GM10266 (cell line): ENCODE data around the gene GALK1.
A peak's percentile ranks its signal among the peaks of the same experiment; 100 is the strongest.
"Not testable (repeated sequence)": the region's sequence is repeated elsewhere in the genome, so short reads cannot be mapped to it uniquely, and the experiment has no call there.

Experiments
- DNase-seq: peaks from one replicate; pipeline ENCODE4 v3.0.0; 2012; ENCODE audit errors: extremely low spot score
- TF ChIP-seq, protein P1 (sequence below): IDR thresholded peaks from 2 replicates; pipeline ENCODE4 v1.5.1; 2012; ENCODE audit warnings: mild to moderate bottlenecking, low read depth; ENCODE audit not compliant: control insufficient read depth, insufficient read depth; ENCODE audit errors: missing control alignments

Gene GALK1

DNA sequence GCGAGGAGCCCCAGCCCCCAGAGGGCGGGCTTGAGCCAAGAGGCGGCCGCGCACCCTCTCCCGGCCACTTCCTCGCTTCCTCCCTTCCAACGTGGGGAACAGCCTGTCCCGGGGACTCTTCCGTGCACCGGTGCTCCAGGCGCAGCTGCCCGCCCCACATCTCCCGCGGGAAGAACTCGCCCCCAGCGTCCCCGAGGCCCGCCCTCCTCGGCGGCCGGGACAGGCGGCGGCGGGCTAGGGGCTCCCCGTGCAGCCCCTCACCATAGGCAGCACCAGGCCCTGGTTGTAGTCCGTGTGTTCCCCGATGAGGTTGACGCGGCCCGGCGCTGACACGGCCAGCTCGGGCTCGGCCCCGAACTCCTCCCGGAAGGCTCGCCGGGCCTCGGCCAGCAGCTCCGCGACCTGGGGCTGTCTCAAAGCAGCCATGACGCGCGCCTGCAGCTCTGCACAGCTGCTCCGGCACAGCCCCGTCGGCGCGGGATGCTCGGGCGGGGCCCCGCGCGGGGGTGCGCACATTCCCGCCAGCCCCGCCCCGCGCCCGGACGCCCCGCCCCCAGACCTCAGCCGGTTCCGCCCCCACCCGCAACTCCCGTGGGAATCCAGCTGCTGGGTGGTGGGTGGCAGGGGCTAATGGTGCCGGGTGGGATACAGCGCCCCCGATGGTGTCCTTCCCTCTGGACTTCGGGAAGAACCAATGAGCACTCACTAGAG lies at the start of gene GALK1:
GALK1 (minus strand) TSS at position 482 of the 711 bp plus-strand sequence; CDS start at position 426, 56 bp downstream.
- TF ChIP-seq, protein P1, sequence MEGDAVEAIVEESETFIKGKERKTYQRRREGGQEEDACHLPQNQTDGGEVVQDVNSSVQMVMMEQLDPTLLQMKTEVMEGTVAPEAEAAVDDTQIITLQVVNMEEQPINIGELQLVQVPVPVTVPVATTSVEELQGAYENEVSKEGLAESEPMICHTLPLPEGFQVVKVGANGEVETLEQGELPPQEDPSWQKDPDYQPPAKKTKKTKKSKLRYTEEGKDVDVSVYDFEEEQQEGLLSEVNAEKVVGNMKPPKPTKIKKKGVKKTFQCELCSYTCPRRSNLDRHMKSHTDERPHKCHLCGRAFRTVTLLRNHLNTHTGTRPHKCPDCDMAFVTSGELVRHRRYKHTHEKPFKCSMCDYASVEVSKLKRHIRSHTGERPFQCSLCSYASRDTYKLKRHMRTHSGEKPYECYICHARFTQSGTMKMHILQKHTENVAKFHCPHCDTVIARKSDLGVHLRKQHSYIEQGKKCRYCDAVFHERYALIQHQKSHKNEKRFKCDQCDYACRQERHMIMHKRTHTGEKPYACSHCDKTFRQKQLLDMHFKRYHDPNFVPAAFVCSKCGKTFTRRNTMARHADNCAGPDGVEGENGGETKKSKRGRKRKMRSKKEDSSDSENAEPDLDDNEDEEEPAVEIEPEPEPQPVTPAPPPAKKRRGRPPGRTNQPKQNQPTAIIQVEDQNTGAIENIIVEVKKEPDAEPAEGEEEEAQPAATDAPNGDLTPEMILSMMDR: peak; percentile 69
- peak; percentile 92 for DNase-seq

DNA sequence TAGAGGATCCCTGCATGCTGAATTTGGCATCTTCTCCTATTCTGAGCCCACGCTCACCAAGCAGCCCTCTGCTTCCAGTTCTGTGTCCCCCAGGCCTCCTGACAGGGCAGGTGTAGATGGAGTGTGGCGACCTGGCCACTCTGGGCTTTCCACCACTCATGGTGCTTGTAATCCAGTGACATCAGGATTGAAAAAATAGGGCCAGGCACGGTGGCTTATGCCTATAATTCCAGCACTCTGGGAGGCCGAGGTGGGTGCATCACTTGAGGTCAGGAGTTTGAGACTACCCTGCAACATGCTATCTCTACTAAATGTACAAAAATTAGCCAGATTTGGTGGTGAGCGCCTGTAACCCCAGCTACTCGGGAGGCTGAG lies 49.0 kb upstream of the GALK1 start:
- TF ChIP-seq, protein P1: no peak
- DNase-seq: no peak

DNA sequence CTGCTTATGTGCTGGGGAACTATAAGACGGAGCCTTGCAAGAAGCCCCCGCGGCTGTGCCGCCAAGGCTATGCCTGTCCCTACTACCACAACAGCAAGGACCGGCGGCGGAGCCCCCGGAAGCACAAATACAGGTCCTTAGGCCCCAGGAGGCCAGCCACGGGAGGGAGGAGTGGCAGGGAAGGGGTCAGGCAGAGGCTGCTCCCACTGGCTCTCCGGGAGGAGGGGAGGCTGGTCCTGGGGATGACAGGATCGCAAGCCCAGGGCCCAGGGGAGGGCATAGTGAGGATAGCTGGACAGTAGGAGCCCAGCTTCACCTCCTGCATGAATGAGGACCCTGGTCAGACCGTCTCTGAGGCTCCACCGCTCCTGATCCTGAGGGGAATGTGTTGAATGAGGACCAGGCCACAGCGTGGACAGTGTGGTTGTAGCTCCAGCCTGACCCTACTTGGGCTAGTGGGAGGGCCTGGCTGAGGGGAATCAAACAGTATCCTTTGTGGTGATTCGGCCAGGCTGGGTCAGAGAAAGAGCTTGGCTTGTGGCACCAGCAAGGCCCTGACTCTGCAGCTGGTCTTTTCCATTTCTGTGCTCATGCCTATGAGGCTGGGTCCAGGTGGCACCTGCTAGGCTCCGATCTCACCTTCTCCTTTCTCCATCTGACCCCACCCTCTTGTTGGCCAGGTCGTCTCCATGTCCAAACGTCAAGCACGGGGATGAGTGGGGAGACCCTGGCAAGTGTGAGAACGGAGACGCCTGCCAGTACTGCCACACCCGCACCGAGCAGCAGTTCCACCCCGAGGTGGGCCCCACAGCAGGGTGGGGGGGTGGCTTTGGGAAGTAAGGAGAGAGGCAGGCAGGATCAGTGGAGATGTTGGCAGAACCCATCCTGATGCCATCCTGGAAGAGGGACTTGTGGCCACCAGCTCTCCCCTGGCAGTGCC lies 48.4 kb upstream of the GALK1 start:
- TF ChIP-seq, protein P1: no peak
- no peak for DNase-seq

DNA sequence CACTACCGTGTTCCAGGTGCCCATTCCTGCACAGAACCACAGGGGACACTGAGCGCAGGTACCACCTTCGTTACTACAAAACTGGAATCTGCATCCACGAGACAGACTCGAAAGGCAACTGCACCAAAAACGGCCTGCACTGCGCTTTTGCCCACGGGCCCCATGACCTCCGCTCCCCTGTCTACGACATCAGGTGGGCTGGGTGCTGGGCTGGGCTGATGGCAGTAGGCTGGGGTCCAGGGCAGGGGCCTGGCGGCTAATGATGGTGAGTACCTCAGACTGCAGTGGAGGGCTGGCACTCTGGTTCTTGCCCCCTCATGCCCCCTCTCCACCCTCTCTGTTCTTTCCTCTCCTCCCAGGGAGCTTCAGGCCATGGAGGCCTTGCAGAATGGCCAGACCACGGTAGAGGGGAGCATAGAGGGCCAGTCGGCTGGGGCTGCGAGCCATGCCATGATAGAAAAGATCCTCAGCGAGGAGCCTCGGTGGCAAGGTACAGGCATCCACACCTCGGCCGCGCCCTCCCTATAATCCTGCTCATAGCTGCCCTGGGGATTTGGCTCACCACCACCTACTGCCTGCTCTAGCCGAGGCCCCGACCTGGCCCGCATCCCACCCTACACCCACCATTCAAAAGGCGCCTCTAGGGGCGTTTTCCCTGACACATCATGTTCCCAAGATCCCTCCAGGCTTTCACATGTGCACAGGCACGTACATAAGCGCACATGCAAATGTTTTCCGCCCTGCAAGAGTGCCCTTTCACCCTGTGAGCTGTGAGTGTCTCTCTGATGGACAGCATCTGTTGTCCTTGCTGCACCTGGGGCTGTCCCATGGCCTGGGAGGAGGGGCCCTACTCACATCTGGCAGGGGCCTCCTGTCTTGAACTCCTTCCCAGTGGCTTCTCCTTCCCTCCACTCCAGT lies 47.4 kb upstream of the GALK1 start:
- TF ChIP-seq, protein P1: no peak

DNA sequence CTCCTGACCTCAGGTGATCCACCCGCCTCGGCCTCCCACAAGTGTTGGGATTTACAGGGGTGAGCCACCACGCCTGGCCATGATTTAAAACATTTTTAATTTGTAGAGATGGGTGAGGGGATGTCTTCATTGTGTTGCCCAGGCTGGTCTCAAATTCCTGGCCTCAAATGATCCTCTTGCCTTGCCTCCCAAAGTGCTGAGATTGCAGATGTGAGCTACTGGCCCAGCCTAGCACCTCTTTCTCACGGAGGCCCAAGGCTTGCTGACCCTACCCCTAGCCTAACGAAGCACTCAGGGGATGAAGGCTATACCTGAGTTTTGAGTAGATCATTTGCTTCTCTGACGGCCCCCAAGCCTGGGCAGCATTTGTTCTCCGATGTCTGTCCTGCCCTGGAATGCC lies 46.2 kb upstream of the GALK1 start:
- no peak for DNase-seq
- TF ChIP-seq, protein P1: no peak

More for the DNA sequence above, 47.4 kb upstream of the GALK1 start:
- no peak for DNase-seq

DNA sequence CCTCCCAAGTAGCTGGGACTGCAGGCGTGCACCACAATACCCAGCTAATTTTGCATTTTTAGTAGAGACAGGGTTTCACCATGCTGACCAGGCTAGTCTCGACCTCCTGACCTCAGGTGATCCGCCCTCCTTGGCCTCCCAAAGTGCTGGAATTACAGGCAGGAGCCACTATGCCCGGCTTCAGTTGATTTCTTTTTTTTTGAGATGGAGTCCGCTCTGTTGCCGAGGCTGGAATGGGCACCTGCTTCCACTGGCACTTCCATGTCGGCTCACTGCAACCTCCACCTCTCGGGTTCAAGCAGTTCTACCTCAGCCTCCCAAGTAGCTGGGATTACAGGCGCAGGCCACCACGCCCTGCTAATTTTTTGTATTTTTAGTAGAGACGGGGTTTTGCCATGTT lies 45.8 kb upstream of the GALK1 start:
- DNase-seq: not testable (repeated sequence)

DNA sequence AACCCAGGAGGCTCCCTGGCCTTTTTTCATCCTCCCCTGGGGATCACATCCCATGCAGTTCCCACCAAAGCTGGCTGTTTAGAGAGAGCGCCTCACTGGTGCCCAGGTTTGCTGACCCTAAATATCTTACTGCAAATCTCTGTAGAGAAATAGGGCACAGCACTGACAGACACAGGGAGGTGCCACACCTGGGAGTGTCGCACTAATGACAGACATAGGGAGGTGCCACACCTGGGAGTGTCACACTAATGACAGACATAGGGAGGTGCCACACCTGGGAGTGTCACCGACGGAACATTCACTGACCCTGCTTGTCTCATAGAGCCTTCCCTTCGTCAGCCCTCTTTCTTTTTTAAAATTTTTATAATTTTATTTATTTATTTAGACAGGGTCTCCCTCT lies 45.2 kb upstream of the GALK1 start:
- DNase-seq: no peak
- TF ChIP-seq, protein P1: no peak
